A549 (cell line): ENCODE measurements around the gene ZNF723.

Experiments
- HOXB13 ChIP-seq: fragments of 250-450 bp; sonication (Bioruptor Pico); IDR thresholded peaks from 2 replicates; pipeline ENCODE4 v1.5.0; 2020; ENCODE audit warnings: low read depth, mild to moderate bottlenecking, moderate library complexity
- NR3C1 ChIP-seq: fragments of >200 bp; sonication (Bioruptor Twin); formaldehyde crosslinking; IDR thresholded peaks from 3 replicates; pipeline ENCODE4 v1.6.1; 2017
- PHF8 ChIP-seq: fragments of 200-600 bp; sonication (generic); IDR thresholded peaks from 2 replicates; pipeline ENCODE4 v1.6.1; 2016; ENCODE audit warnings: low read depth, mild to moderate bottlenecking, antibody characterized with exemption, moderate library complexity, borderline replicate concordance
- POLR2A ChIP-seq: IDR thresholded peaks from 2 replicates; pipeline ENCODE4 v1.6.1; 2012; ENCODE audit warnings: mild to moderate bottlenecking, low read length
- RFX5 ChIP-seq: fragments of 450-650 bp; IDR thresholded peaks from 2 replicates; pipeline ENCODE4 v1.7.1; 2014; ENCODE audit warnings: antibody characterized with exemption, mild to moderate bottlenecking, moderate library complexity
- SMC3 ChIP-seq: fragments of >200 bp; sonication (Bioruptor Twin); formaldehyde crosslinking; IDR thresholded peaks from 3 replicates; pipeline ENCODE4 v1.6.1; 2018; ENCODE audit warnings: inconsistent platforms
- SREBF2 ChIP-seq: fragments of 450-650 bp; IDR thresholded peaks from 2 replicates; pipeline ENCODE4 v1.6.1; 2014; ENCODE audit warnings: mild to moderate bottlenecking, moderate library complexity
- TF ChIP-seq, protein P1 (sequence below): fragments of >200 bp; sonication (Bioruptor Twin); formaldehyde crosslinking; IDR thresholded peaks from 3 replicates; pipeline ENCODE4 v1.5.1; 2016
- TF ChIP-seq, protein P2 (sequence below): fragments of >200 bp; sonication (Bioruptor Twin); formaldehyde crosslinking; IDR thresholded peaks from 3 replicates; pipeline ENCODE4 v1.6.1; 2016
- TF ChIP-seq, protein P3 (sequence below): fragments of 200-600 bp; sonication (generic); IDR thresholded peaks from 2 replicates; pipeline ENCODE4 v1.6.1; 2016; ENCODE audit warnings: antibody characterized with exemption, mild to moderate bottlenecking, moderate library complexity
- TF ChIP-seq, protein P4 (sequence below): fragments of 150-350 bp; IDR thresholded peaks from 2 replicates; pipeline ENCODE4 v1.6.1; 2014; ENCODE audit warnings: low read depth, mild to moderate bottlenecking, low read length

DNA sequence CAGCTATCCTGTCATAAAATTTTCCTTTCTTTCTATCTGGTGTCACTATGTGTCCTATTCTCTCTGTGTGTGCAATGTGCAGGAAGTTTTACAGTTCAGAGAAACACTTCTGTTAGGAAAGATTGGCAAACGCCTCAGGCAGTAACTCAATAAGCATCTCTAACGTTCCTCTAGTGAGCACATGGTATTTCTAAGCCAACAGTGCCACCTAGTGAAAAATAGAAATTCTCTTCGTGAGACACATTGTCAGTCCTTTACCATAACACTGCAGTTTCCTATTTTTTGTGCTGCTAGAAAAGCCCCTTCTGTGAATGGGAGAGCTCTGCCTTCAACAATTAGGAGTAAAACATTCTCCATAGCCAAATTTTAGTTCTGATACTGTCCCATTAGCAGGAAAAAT, 50.7 kb downstream of the ZNF723 start:
- TF ChIP-seq SMC3 (no peak), POLR2A (no peak), NR3C1 (no peak), PHF8 (no peak), RFX5 (no peak), SREBF2 (no peak), HOXB13 (no peak)
- TF ChIP-seq, protein P1, sequence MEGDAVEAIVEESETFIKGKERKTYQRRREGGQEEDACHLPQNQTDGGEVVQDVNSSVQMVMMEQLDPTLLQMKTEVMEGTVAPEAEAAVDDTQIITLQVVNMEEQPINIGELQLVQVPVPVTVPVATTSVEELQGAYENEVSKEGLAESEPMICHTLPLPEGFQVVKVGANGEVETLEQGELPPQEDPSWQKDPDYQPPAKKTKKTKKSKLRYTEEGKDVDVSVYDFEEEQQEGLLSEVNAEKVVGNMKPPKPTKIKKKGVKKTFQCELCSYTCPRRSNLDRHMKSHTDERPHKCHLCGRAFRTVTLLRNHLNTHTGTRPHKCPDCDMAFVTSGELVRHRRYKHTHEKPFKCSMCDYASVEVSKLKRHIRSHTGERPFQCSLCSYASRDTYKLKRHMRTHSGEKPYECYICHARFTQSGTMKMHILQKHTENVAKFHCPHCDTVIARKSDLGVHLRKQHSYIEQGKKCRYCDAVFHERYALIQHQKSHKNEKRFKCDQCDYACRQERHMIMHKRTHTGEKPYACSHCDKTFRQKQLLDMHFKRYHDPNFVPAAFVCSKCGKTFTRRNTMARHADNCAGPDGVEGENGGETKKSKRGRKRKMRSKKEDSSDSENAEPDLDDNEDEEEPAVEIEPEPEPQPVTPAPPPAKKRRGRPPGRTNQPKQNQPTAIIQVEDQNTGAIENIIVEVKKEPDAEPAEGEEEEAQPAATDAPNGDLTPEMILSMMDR: peak; percentile 15; the same call in 1 of the 3 replicates
- TF ChIP-seq, protein P2, sequence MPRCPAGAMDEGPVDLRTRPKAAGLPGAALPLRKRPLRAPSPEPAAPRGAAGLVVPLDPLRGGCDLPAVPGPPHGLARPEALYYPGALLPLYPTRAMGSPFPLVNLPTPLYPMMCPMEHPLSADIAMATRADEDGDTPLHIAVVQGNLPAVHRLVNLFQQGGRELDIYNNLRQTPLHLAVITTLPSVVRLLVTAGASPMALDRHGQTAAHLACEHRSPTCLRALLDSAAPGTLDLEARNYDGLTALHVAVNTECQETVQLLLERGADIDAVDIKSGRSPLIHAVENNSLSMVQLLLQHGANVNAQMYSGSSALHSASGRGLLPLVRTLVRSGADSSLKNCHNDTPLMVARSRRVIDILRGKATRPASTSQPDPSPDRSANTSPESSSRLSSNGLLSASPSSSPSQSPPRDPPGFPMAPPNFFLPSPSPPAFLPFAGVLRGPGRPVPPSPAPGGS: no peak
- TF ChIP-seq, protein P3, sequence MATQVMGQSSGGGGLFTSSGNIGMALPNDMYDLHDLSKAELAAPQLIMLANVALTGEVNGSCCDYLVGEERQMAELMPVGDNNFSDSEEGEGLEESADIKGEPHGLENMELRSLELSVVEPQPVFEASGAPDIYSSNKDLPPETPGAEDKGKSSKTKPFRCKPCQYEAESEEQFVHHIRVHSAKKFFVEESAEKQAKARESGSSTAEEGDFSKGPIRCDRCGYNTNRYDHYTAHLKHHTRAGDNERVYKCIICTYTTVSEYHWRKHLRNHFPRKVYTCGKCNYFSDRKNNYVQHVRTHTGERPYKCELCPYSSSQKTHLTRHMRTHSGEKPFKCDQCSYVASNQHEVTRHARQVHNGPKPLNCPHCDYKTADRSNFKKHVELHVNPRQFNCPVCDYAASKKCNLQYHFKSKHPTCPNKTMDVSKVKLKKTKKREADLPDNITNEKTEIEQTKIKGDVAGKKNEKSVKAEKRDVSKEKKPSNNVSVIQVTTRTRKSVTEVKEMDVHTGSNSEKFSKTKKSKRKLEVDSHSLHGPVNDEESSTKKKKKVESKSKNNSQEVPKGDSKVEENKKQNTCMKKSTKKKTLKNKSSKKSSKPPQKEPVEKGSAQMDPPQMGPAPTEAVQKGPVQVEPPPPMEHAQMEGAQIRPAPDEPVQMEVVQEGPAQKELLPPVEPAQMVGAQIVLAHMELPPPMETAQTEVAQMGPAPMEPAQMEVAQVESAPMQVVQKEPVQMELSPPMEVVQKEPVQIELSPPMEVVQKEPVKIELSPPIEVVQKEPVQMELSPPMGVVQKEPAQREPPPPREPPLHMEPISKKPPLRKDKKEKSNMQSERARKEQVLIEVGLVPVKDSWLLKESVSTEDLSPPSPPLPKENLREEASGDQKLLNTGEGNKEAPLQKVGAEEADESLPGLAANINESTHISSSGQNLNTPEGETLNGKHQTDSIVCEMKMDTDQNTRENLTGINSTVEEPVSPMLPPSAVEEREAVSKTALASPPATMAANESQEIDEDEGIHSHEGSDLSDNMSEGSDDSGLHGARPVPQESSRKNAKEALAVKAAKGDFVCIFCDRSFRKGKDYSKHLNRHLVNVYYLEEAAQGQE: no peak
- TF ChIP-seq, protein P4, sequence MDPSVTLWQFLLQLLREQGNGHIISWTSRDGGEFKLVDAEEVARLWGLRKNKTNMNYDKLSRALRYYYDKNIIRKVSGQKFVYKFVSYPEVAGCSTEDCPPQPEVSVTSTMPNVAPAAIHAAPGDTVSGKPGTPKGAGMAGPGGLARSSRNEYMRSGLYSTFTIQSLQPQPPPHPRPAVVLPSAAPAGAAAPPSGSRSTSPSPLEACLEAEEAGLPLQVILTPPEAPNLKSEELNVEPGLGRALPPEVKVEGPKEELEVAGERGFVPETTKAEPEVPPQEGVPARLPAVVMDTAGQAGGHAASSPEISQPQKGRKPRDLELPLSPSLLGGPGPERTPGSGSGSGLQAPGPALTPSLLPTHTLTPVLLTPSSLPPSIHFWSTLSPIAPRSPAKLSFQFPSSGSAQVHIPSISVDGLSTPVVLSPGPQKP: no peak
